Amniotic stem cell (primary cell): ENCODE data around the gene NABP2.

Experiments
- DNase-seq: peaks from one replicate; lab custom pipeline; 2025; lab: John Stamatoyannopoulos, UW

NABP2 gene

DNA sequence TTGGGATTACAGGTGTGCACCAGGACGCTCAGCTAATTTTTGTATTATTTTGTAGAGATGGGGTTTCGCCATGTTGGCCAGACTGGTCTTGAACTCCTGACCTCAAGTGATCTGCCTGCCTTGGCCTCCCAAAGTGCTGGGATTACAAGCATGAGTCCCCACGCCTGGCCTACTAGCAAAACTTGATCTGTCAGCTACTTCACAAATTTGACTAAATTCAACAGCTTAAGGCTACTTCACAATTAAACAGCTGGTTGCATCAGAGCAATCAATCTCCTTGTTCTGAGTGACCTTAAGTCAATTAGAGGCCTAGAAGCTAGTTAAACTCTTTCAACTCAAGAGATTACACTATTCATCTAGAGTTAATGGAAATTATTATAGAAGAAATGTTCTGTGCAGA lies 54.8 kb downstream of the NABP2 start:
- DNase-seq, result no peak
